Erythroblast (primary cell): ENCODE data around the gene SELENOI.

Experiments used
- DNase-seq, 2 experiments: peaks; one replicate each; lab custom pipeline; 2025; lab: John Stamatoyannopoulos, UW
- GATA1 ChIP-seq: IDR thresholded peaks from 2 replicates; pipeline ENCODE4 v1.6.1; 2011; ENCODE audit warnings: low read depth, mild to moderate bottlenecking, control low read depth, low read length, moderate library complexity
- POLR2A ChIP-seq: IDR thresholded peaks from 2 replicates; pipeline ENCODE4 v1.6.1; 2011; ENCODE audit warnings: mild to moderate bottlenecking, low read length

SELENOI gene

GRCh38 chr2:26424221-26424620 lies 78.3 kb downstream of the SELENOI start:
- no peak for DNase-seq
- TF ChIP-seq POLR2A: no peak
- no peak for TF ChIP-seq GATA1

GRCh38 chr2:26428846-26429245 lies 82.9 kb downstream of the SELENOI start:
- DNase-seq: no peak
- TF ChIP-seq GATA1 (no peak), POLR2A (no peak)

- TF ChIP-seq GATA1 (no peak), POLR2A (no peak)
- no peak for DNase-seq
These were observed 84.0 kb downstream of the SELENOI start for GRCh38 chr2:26429779-26430578.

- TF ChIP-seq GATA1: no peak
- TF ChIP-seq POLR2A: no peak
- no peak for DNase-seq
These were observed 84.9 kb downstream of the SELENOI start for GRCh38 chr2:26430826-26431225.

GRCh38 chr2:26432363-26432762 lies 86.4 kb downstream of the SELENOI start:
- no peak for DNase-seq
- TF ChIP-seq GATA1: no peak
- no peak for TF ChIP-seq POLR2A

GRCh38 chr2:26432859-26433258 lies 86.9 kb downstream of the SELENOI start:
- no peak for DNase-seq
- TF ChIP-seq POLR2A (no peak), GATA1 (no peak)

GRCh38 chr2:26435106-26435505 lies 89.2 kb downstream of the SELENOI start:
- no peak for TF ChIP-seq POLR2A
- no peak for TF ChIP-seq GATA1
- DNase-seq: no peak

- no peak for DNase-seq
- no peak for TF ChIP-seq POLR2A
- TF ChIP-seq GATA1: no peak
These were observed 92.6 kb downstream of the SELENOI start for GRCh38 chr2:26438526-26438925.

- TF ChIP-seq GATA1 (no peak), POLR2A (no peak)
- no peak for DNase-seq
These were observed 93.0 kb downstream of the SELENOI start for GRCh38 chr2:26438926-26439325.

GRCh38 chr2:26442301-26442700 lies 96.4 kb downstream of the SELENOI start:
- no peak for TF ChIP-seq POLR2A
- TF ChIP-seq GATA1: no peak
- DNase-seq: no peak

GRCh38 chr2:26442707-26443106 lies 96.8 kb downstream of the SELENOI start:
- no peak for DNase-seq
- TF ChIP-seq POLR2A (no peak), GATA1 (no peak)

GRCh38 chr2:26444236-26444635 lies 98.3 kb downstream of the SELENOI start:
- DNase-seq: no peak
- TF ChIP-seq GATA1 (no peak), POLR2A (no peak)
